ENCODE data around the gene ATP5ME.

GRCh38 chr4:702618-703048 lies 28.6 kb upstream of the ATP5ME start:
- no peak for TF ChIP-seq POLR2A (IDR thresholded peaks at IDR 0.05)
- TF ChIP-seq CTCF (IDR thresholded peaks at IDR 0.05): no peak

Measured in heart left ventricle (tissue), 13 donors.